ENCODE measurements around the gene MAN2A2. TPM values are rescaled to one million over a fixed set of nuclear protein-coding genes. Genes with fewer than 3 reads are reported as not detected.

The MAN2A2 gene
- total and polyA plus RNA-seq, 2 donors (not counting 1 experiment from before 2014, with no cell fraction given) = 11.3 to 36.0 TPM

DNA sequence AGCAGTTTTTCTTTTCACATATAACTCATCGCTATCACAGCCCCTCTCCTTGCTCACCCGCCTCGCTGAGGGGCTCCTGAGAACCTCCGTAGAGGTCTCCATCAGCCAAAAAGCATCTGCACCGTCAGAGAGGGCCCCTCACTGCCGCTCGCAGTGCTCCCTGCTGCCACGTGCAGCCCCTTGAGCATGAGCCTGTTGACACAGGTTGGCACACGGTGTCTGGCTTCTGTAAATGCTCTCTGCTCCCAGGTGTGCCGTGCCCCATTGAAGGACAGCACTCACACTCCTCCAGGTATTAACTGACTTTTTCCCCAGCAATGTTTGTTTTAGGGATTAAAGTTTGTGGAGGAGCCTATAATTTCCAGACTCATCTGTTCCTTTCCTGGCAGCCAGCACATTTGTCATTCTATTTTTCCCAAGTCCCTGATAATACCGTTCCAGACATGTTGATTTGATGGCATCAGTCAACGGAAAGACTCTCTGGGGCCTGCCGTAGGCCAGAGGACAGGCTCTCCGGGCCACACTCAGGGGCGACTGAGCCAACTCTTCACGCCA, 36.9 kb upstream of the MAN2A2 start:
- DNase-seq (ENCODE audit: low read depth in 2 of 2) = no peak
- TF ChIP-seq EZH2 (IDR thresholded peaks at IDR 0.05; ENCODE audit: low read length, missing control alignments) (no peak), CTCF (conservative IDR thresholded peaks at IDR 0.05 in 1 of 2, IDR thresholded peaks at IDR 0.05 in 1 of 2; ENCODE audit: low read depth in 1 of 2, low read length in 2 of 2) (no peak)
- Histone ChIP-seq H3K79me2 (ENCODE audit: control insufficient read depth, insufficient read depth, low read length) (peaks cover 5% of the 10 kb centered on the region), H3K36me3 (ENCODE audit: control insufficient read depth, insufficient read depth, low read length) (no peaks in the 10 kb centered on the region), H3K4me1 (ENCODE audit: control insufficient read depth, extremely low read depth, insufficient read depth, low read length) (peaks cover 14% of the 10 kb centered on the region), H3K9me3 (ENCODE audit: control insufficient read depth, insufficient read depth, low read depth, low read length) (no peaks in the 10 kb centered on the region), H3K9ac (ENCODE audit: insufficient read depth, low read length) (no peak overlapping the region), H2AFZ (ENCODE audit: low read length) (no peak overlapping the region), H3K4me3 (replicated peaks in 1 of 4; ENCODE audit: control extremely low read depth in 1 of 4, insufficient read depth in 1 of 4, low read depth in 3 of 4, low read length in 4 of 4) (no peak overlapping the region), H3K27ac (ENCODE audit: insufficient read depth, low read length) (no peak overlapping the region), H3K4me2 (ENCODE audit: extremely low read depth, insufficient read depth, low read length) (no peak overlapping the region), H4K20me1 (ENCODE audit: control insufficient read depth, extremely low read depth, insufficient read depth, low read length) (no peaks in the 10 kb centered on the region), H3K27me3 (ENCODE audit: control insufficient read depth, insufficient read depth, low read length) (no peaks in the 10 kb centered on the region)

DNA sequence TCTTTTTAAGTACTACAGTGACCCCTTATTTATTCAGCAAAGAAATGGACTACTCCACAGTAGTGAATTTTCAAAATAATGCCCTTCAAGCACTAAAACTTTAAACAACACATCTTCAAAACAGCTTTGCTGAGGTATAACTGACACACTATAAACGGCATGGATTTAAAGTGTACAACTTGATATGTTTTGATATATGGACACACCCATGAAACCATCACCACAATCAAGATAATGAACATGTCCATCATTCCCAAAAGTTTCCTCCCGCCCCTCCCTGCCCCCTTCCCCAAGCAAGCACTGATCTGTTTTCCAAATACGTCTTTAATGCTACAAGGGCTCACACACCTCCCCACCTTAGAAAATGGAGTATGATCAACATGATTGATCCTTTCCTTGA, 36.3 kb upstream of the MAN2A2 start:
- Histone ChIP-seq H3K9ac (ENCODE audit: insufficient read depth, low read length) (no peak overlapping the region), H4K20me1 (ENCODE audit: control insufficient read depth, extremely low read depth, insufficient read depth, low read length) (no peaks in the 10 kb centered on the region), H3K79me2 (ENCODE audit: control insufficient read depth, insufficient read depth, low read length) (peaks cover 7% of the 10 kb centered on the region), H3K4me1 (ENCODE audit: control insufficient read depth, extremely low read depth, insufficient read depth, low read length) (peaks cover 14% of the 10 kb centered on the region), H3K27ac (ENCODE audit: insufficient read depth, low read length) (no peak overlapping the region), H3K4me2 (ENCODE audit: extremely low read depth, insufficient read depth, low read length) (no peak overlapping the region), H3K4me3 (replicated peaks in 1 of 4; ENCODE audit: control extremely low read depth in 1 of 4, insufficient read depth in 1 of 4, low read depth in 3 of 4, low read length in 4 of 4) (no peak overlapping the region), H3K9me3 (ENCODE audit: control insufficient read depth, insufficient read depth, low read depth, low read length) (no peaks in the 10 kb centered on the region), H3K36me3 (ENCODE audit: control insufficient read depth, insufficient read depth, low read length) (no peaks in the 10 kb centered on the region), H3K27me3 (ENCODE audit: control insufficient read depth, insufficient read depth, low read length) (no peaks in the 10 kb centered on the region), H2AFZ (ENCODE audit: low read length) (no peak overlapping the region)
- TF ChIP-seq EZH2 (IDR thresholded peaks at IDR 0.05; ENCODE audit: low read length, missing control alignments) = no peak
- TF ChIP-seq CTCF (conservative IDR thresholded peaks at IDR 0.05 in 1 of 2, IDR thresholded peaks at IDR 0.05 in 1 of 2; ENCODE audit: low read depth in 1 of 2, low read length in 2 of 2) = no peak
- no peak for DNase-seq (ENCODE audit: low read depth in 2 of 2)

- Histone ChIP-seq H3K9ac (ENCODE audit: insufficient read depth, low read length) (no peak within 1 kb of the TSS), H3K4me3 (replicated peaks in 1 of 4; ENCODE audit: control extremely low read depth in 1 of 4, insufficient read depth in 1 of 4, low read depth in 3 of 4, low read length in 4 of 4) (no peak within 1 kb of the TSS), H2AFZ (ENCODE audit: low read length) (no peak within 1 kb of the TSS), H3K9me3 (ENCODE audit: control insufficient read depth, insufficient read depth, low read depth, low read length) (no peaks in the 10 kb centered on the region), H3K36me3 (ENCODE audit: control insufficient read depth, insufficient read depth, low read length) (no peaks in the 10 kb centered on the region), H4K20me1 (ENCODE audit: control insufficient read depth, extremely low read depth, insufficient read depth, low read length) (no peaks in the 10 kb centered on the region), H3K79me2 (ENCODE audit: control insufficient read depth, insufficient read depth, low read length) (peaks cover 20% of the 10 kb centered on the region), H3K27ac (ENCODE audit: insufficient read depth, low read length) (peak within 1 kb of the TSS; percentile 17), H3K4me1 (ENCODE audit: control insufficient read depth, extremely low read depth, insufficient read depth, low read length) (peaks cover 20% of the 10 kb centered on the region), H3K27me3 (ENCODE audit: control insufficient read depth, insufficient read depth, low read length) (no peaks in the 10 kb centered on the region), H3K4me2 (ENCODE audit: extremely low read depth, insufficient read depth, low read length) (no peak within 1 kb of the TSS)
- DNase-seq (ENCODE audit: low read depth in 2 of 2) = no peak
- no peak for TF ChIP-seq CTCF (conservative IDR thresholded peaks at IDR 0.05 in 1 of 2, IDR thresholded peaks at IDR 0.05 in 1 of 2; ENCODE audit: low read depth in 1 of 2, low read length in 2 of 2)
- TF ChIP-seq EZH2 (IDR thresholded peaks at IDR 0.05; ENCODE audit: low read length, missing control alignments) = no peak
Measured at GRCh38 chr15:90868261-90868689, 34.8 kb upstream of the MAN2A2 start, which contains the start of gene FURIN. Gene FURIN, plus strand, starts transcription at chr15:90868588. Its CDS starts 7,153 bp downstream, at chr15:90875741.
